ENCODE results near the gene RRP7A. TPM values are rescaled to one million over a fixed set of nuclear protein-coding genes. Genes with fewer than 3 reads are reported as not detected.
"Not testable (repeated sequence)": the region's sequence is repeated elsewhere in the genome, so short reads cannot be mapped to it uniquely, and the experiment has no call there.

The RRP7A gene
- total and polyA plus RNA-seq, 5 donors from 2014 or later, result 29.8 to 56.0 (median 47.3) TPM

DNA sequence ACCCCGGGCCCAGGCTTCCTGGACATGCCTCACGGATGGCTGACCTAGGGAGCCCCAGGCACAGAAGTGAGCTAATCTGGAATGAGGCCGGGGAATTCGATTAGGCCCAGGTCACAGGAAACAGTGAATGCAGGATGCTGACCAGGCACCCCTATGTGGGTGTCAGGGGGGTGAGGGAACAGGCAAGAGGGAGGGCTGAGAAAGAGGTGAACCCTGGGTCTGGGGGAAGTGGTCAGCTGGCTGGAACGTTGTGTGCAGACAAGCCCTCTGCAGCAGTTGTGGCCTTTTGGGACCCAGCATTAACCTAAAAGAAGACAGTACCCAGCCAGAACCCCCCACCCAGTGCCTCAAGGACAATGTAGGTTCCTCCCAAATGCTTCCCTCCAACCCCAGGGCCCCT, 42.3 kb upstream of the RRP7A start:
- Mint-ChIP-seq H3K27me3 (peaks cover 4% of the 10 kb centered on the region), H3K4me3 (no peak overlapping the region), H3K27ac (no peak overlapping the region), H3K4me1 (peaks cover 0 to 5% (median 1%) of the 10 kb centered on the region in 4 donors), H3K36me3 (peaks cover 3% of the 10 kb centered on the region), H3K9me3 (no peaks in the 10 kb centered on the region)
- Histone ChIP-seq H3K4me3 (ENCODE audit: low read depth, low read length) (no peak overlapping the region), H3K9me3 (ENCODE audit: control insufficient read depth in 2 of 2, low read length in 2 of 2) (no peaks in the 10 kb centered on the region), H3K4me1 (ENCODE audit: control insufficient read depth, insufficient read depth, low read length, poor library complexity, severe bottlenecking) (no peaks in the 10 kb centered on the region), H3K27ac (ENCODE audit: insufficient read depth, low read length, poor library complexity, severe bottlenecking) (no peak overlapping the region), H3K27me3 (ENCODE audit: control insufficient read depth, insufficient read depth, low read length) (no peaks in the 10 kb centered on the region), H3K36me3 (ENCODE audit: control insufficient read depth, insufficient read depth, low read length) (no peaks in the 10 kb centered on the region)
- no peak for ATAC-seq (ENCODE audit: low read depth in 2 of 2)
- DNase-seq, result no peak

DNA sequence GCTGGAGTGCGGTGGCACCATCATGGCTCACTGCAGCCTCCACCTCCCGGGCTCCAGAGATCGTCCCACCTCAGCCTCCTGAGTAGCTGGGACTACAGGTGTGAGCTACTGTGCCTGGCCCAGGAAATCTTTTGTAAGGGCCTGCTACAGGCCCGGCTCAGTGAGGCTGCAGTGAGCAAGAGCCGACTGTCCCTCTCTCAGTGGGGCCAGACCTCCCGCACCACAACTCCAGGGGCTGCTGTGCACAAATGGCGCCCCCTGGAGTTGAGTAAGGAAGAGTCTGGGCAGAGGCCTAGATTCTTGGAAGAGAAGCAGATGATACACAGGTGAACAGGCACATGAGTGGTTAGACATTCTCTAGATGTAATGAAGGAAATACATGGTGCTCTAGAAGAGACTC, 41.2 kb upstream of the RRP7A start:
- ATAC-seq (ENCODE audit: low read depth in 2 of 2) (no peak), DNase-seq (peak in 1 of 3 donors; percentile 25)
- Histone ChIP-seq H3K4me3 (ENCODE audit: low read depth, low read length) (no peak overlapping the region), H3K27me3 (ENCODE audit: control insufficient read depth, insufficient read depth, low read length) (no peaks in the 10 kb centered on the region), H3K27ac (ENCODE audit: insufficient read depth, low read length, poor library complexity, severe bottlenecking) (no peak overlapping the region), H3K9me3 (ENCODE audit: control insufficient read depth in 2 of 2, low read length in 2 of 2) (no peaks in the 10 kb centered on the region), H3K4me1 (ENCODE audit: control insufficient read depth, insufficient read depth, low read length, poor library complexity, severe bottlenecking) (no peaks in the 10 kb centered on the region), H3K36me3 (ENCODE audit: control insufficient read depth, insufficient read depth, low read length) (no peaks in the 10 kb centered on the region)
- Mint-ChIP-seq H3K4me1 (peaks cover 0 to 5% (median 1%) of the 10 kb centered on the region in 4 donors), H3K27ac (peak overlapping the region in 1 of 3 donors; percentile 81), H3K4me3 (peak overlapping the region in 1 of 4 donors; percentile 54), H3K36me3 (peaks cover 3% of the 10 kb centered on the region), H3K27me3 (peaks cover 4% of the 10 kb centered on the region), H3K9me3 (no peaks in the 10 kb centered on the region)

DNA sequence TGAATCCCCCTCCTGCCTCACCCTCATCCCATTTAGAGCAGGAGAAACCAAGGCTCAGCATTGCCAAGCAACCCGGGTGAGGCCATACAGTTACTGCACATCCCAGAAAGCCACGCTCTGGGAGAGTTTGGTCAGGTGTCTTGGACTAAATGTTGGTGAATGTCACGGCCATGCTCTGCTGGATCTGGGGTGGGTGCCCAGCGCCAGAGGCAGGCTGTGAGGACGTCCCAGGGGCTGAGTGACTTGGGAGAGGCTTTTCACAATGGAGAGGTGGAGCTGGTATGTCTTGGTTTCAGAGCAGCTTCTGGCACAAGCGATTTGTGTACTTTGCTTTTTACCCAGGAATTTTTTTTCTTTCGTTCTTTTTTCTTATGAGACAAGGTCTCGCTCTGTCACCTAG, 40.8 kb upstream of the RRP7A start:
- Histone ChIP-seq H3K4me1 (ENCODE audit: control insufficient read depth, insufficient read depth, low read length, poor library complexity, severe bottlenecking) (no peaks in the 10 kb centered on the region), H3K27ac (ENCODE audit: insufficient read depth, low read length, poor library complexity, severe bottlenecking) (no peak overlapping the region), H3K36me3 (ENCODE audit: control insufficient read depth, insufficient read depth, low read length) (no peaks in the 10 kb centered on the region), H3K9me3 (ENCODE audit: control insufficient read depth in 2 of 2, low read length in 2 of 2) (no peaks in the 10 kb centered on the region), H3K27me3 (ENCODE audit: control insufficient read depth, insufficient read depth, low read length) (no peaks in the 10 kb centered on the region), H3K4me3 (ENCODE audit: low read depth, low read length) (no peak overlapping the region)
- Mint-ChIP-seq H3K9me3 (no peaks in the 10 kb centered on the region), H3K4me3 (no peak overlapping the region), H3K4me1 (peaks cover 0 to 5% (median 1%) of the 10 kb centered on the region in 4 donors), H3K27me3 (peaks cover 4% of the 10 kb centered on the region), H3K36me3 (peaks cover 3% of the 10 kb centered on the region), H3K27ac (no peak overlapping the region)
- ATAC-seq (ENCODE audit: low read depth in 2 of 2) (no peak), DNase-seq (no peak)

DNA sequence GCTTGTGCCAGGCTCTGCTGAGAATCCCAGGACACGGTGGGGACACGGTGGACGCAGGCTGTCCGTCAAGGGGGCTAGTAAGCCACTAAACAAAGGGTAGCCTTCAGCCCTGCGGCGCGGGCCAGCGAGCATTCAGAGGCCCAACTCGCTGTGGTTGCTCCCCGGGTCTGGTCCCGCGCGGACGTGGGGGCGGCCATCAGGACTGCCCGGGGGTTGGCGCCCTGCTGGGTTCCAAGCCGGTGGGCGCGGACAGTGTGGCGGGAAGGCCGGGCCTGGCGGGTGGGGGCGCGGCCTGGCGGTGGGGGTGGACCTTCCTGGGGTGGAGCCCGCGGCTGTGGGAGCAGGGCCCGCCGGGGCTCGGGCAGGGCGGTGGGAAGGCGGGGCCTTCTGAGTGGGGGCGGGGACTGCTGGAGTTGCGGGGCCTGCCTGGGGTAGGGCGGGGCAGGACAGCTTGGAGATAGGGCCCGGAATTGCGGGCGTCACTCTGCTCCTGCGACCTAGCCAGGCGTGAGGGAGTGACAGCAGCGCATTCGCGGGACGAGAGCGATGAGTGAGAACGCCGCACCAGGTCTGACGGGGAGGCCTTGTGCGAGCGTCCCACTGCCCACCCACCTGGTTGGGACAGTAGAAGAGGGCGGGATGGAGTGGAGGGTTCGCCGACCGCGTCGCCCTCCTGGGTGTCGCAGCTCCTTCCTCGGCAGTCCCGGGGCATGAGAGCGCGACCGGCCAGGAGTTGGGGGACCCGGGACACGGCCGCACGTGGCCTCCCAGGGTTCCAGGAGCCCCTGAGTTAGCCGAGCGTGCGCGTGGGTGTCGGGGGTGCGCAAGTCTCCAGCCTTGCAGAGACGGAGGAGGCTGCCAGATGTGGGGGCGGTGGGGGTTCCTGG, 34.1 kb upstream of the RRP7A start, which contains the start of gene SERHL2:
Gene SERHL2 (plus strand): TSS at position 482 of the 887 bp plus-strand sequence. CDS start 65 bp downstream, at position 547.
- H3K4me1 Mint-ChIP-seq, result peaks cover 0 to 28% (median 12%) of the 10 kb centered on the region in 4 donors
- H3K9me3 ChIP-seq (ENCODE audit: control insufficient read depth in 2 of 2, low read length in 2 of 2), result no peaks in the 10 kb centered on the region
- peak; percentile 90 to 92 for ATAC-seq (ENCODE audit: low read depth in 2 of 2)

DNA sequence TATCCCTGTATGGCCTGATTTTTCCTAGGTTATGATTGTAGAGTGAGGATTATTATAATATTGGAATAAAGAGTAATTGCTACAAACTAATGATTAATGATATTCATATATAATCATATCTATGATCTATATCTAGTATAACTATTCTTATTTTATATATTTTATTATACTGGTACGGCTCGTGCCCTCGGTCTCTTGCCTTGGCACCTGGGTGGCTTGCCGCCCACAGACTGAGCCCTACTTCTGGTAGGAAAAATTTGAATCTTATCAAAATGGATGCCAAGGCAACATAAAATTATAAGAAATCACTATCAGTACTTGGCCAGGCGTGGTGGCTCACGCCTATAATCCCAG, 32.7 kb upstream of the RRP7A start:
- ATAC-seq (ENCODE audit: low read depth in 2 of 2); DNase-seq; H3K36me3 Mint-ChIP-seq; H3K27me3 Mint-ChIP-seq; H3K9me3 ChIP-seq (ENCODE audit: control insufficient read depth in 2 of 2, low read length in 2 of 2); H3K27me3 ChIP-seq (ENCODE audit: control insufficient read depth, insufficient read depth, low read length); H3K36me3 ChIP-seq (ENCODE audit: control insufficient read depth, insufficient read depth, low read length); H3K9me3 Mint-ChIP-seq: not testable (repeated sequence)
- Histone ChIP-seq H3K4me1 (ENCODE audit: control insufficient read depth, insufficient read depth, low read length, poor library complexity, severe bottlenecking) (peaks cover 14% of the 10 kb centered on the region), H3K4me3 (ENCODE audit: low read depth, low read length) (peak overlapping the region; percentile 57), H3K27ac (ENCODE audit: insufficient read depth, low read length, poor library complexity, severe bottlenecking) (peak overlapping the region; percentile 23)
- H3K4me3 Mint-ChIP-seq, result peak overlapping the region; percentile 81 to 94 (median 88)
- H3K27ac Mint-ChIP-seq, result peak overlapping the region in 2 of 3 donors; percentile 36 to 92
- peaks cover 0 to 28% (median 12%) of the 10 kb centered on the region in 4 donors for H3K4me1 Mint-ChIP-seq

More for the DNA sequence above, 34.1 kb upstream of the RRP7A start, which contains the start of gene SERHL2:
- Histone ChIP-seq H3K4me1 (ENCODE audit: control insufficient read depth, insufficient read depth, low read length, poor library complexity, severe bottlenecking) (peaks cover 14% of the 10 kb centered on the region), H3K27me3 (ENCODE audit: control insufficient read depth, insufficient read depth, low read length) (no peaks in the 10 kb centered on the region), H3K36me3 (ENCODE audit: control insufficient read depth, insufficient read depth, low read length) (no peaks in the 10 kb centered on the region), H3K4me3 (ENCODE audit: low read depth, low read length) (peak within 1 kb of the TSS; percentile 41), H3K27ac (ENCODE audit: insufficient read depth, low read length, poor library complexity, severe bottlenecking) (peak within 1 kb of the TSS; percentile 5)
- Mint-ChIP-seq H3K9me3 (no peaks in the 10 kb centered on the region), H3K27ac (peak within 1 kb of the TSS; percentile 59 to 79 (median 60)), H3K27me3 (no peaks in the 10 kb centered on the region), H3K36me3 (no peaks in the 10 kb centered on the region), H3K4me3 (peak within 1 kb of the TSS; percentile 83 to 91 (median 87))
- DNase-seq, result peak; percentile 77 to 86 (median 84)

DNA sequence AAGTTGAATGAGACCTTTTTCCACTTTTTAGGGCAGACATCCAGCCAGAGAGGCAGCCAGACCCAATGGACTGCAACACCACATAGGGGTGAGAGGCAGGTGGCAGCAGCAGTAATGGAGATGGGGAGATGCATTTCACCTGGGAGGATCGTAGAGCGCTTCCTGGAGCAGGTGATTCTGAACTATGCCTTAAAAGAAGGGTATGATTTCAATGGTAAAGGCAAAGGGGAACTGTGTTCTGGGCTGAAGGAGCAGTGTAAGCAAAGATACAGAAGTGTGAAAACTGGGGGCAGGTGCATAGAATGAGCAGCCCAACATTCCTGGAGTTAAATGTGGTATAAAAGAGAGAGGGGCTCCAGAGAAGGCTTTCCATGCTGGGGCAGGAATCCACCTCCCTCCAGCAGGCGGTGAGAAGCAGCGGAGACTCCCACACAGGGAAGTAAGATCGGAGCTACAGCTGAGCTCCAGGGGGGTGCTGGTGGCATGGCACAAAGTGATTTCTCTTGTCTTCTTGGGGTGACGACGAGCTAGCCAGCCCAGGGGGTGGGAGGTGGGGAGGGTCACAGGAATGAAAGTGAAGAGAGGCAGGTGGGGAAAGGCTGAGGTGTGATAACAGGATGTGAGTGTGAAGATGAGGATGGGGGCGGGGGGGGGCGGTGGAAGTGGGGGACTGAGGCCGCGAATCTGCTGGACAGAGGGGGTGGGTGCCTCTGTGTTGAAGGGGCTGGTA, 29.9 kb upstream of the RRP7A start:
- Mint-ChIP-seq H3K9me3 (no peaks in the 10 kb centered on the region), H3K27ac (peak overlapping the region in 1 of 3 donors; percentile 70), H3K36me3 (no peaks in the 10 kb centered on the region), H3K4me1 (peaks cover 0 to 28% (median 12%) of the 10 kb centered on the region in 4 donors), H3K4me3 (peak overlapping the region in 3 of 4 donors; percentile 4 to 92 (median 16)), H3K27me3 (no peaks in the 10 kb centered on the region)
- ATAC-seq (ENCODE audit: low read depth in 2 of 2) (no peak), DNase-seq (no peak)
- no peaks in the 10 kb centered on the region for H3K27me3 ChIP-seq (ENCODE audit: control insufficient read depth, insufficient read depth, low read length)
- H3K36me3 ChIP-seq (ENCODE audit: control insufficient read depth, insufficient read depth, low read length), result no peaks in the 10 kb centered on the region
- H3K27ac ChIP-seq (ENCODE audit: insufficient read depth, low read length, poor library complexity, severe bottlenecking), result no peak overlapping the region
- H3K4me3 ChIP-seq (ENCODE audit: low read depth, low read length), result no peak overlapping the region
- H3K4me1 ChIP-seq (ENCODE audit: control insufficient read depth, insufficient read depth, low read length, poor library complexity, severe bottlenecking), result peaks cover 14% of the 10 kb centered on the region
- no peaks in the 10 kb centered on the region for H3K9me3 ChIP-seq (ENCODE audit: control insufficient read depth in 2 of 2, low read length in 2 of 2)

DNA sequence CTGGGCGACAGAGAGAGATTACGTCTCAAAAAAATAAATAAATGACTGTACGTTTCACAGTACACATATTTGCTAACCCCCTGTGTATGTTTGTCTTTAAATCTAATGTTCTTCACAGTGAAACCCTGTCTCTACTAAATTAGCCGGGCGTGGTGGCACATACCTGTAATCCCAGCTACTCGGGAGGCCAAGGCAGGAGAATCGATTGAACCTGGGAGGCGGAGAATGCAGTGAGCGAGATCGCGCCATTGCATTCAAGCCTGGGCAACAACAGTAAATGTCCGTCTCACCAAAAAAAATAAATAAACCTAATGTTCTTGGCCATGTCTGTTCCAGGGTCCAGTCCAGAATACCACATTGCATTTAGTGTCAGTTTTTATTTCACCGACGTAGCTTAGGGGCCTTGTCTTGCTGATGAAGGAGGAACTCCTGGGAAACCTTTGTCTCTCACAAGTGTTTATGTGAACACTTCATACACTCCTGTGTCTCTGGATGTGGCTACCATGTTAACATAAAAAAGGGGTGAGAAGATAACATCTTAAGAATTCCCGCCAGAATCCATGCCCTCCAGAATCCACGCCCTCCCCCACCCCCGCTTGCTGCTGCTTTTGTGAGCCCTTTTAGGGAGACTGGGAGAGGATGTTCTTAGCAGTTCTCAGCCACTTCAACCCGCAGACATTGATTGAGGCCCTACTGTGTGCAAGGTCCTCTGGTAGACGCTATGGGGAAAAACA, 29.2 kb upstream of the RRP7A start:
- no peak overlapping the region for H3K4me3 ChIP-seq (ENCODE audit: low read depth, low read length)
- H3K4me1 ChIP-seq (ENCODE audit: control insufficient read depth, insufficient read depth, low read length, poor library complexity, severe bottlenecking), result peaks cover 7% of the 10 kb centered on the region
- Mint-ChIP-seq H3K4me3 (peak overlapping the region in 3 of 4 donors; percentile 4 to 32 (median 16)), H3K4me1 (peaks cover 0 to 24% (median 12%) of the 10 kb centered on the region in 4 donors), H3K9me3 (no peaks in the 10 kb centered on the region), H3K36me3 (no peaks in the 10 kb centered on the region), H3K27ac (no peak overlapping the region), H3K27me3 (no peaks in the 10 kb centered on the region)
- H3K27ac ChIP-seq (ENCODE audit: insufficient read depth, low read length, poor library complexity, severe bottlenecking), result no peak overlapping the region
- DNase-seq, result no peak
- H3K9me3 ChIP-seq (ENCODE audit: control insufficient read depth in 2 of 2, low read length in 2 of 2), result no peaks in the 10 kb centered on the region
- H3K27me3 ChIP-seq (ENCODE audit: control insufficient read depth, insufficient read depth, low read length), result no peaks in the 10 kb centered on the region
- no peaks in the 10 kb centered on the region for H3K36me3 ChIP-seq (ENCODE audit: control insufficient read depth, insufficient read depth, low read length)
- ATAC-seq (ENCODE audit: low read depth in 2 of 2), result no peak
